Measurements from ENCODE around the gene MYO18B. TPM values are rescaled to one million over a fixed set of nuclear protein-coding genes. Genes with fewer than 3 reads are reported as not detected.
A peak's percentile ranks its signal among the peaks of the same experiment; 100 is the strongest.

Gene MYO18B
- total RNA-seq, 1 donor from 2014 or later, result 144 TPM

GRCh38 chr22:25996669-25997068 is 254.7 kb downstream of the MYO18B start:
- Histone ChIP-seq H3K9ac (ENCODE audit: low read depth in 1 of 3, low read length in 3 of 3) (no peak overlapping the region), H3K4me1 (ENCODE audit: control insufficient read depth in 3 of 3, insufficient read depth in 3 of 3, low read length in 3 of 3) (peaks cover 6 to 15% (median 12%) of the 10 kb centered on the region in 3 donors), H3K36me3 (ENCODE audit: control insufficient read depth in 3 of 3, insufficient read depth in 3 of 3, low read length in 3 of 3) (peaks cover 14 to 22% (median 21%) of the 10 kb centered on the region in 3 donors), H3K27ac (ENCODE audit: low read depth, low read length) (no peak overlapping the region), H3K4me3 (ENCODE audit: low read length in 3 of 3) (no peak overlapping the region), H3K27me3 (ENCODE audit: control insufficient read depth in 3 of 3, insufficient read depth in 3 of 3, low read length in 3 of 3) (no peaks in the 10 kb centered on the region), H3K9me3 (ENCODE audit: control insufficient read depth in 3 of 3, low read length in 3 of 3) (no peaks in the 10 kb centered on the region)

DNA sequence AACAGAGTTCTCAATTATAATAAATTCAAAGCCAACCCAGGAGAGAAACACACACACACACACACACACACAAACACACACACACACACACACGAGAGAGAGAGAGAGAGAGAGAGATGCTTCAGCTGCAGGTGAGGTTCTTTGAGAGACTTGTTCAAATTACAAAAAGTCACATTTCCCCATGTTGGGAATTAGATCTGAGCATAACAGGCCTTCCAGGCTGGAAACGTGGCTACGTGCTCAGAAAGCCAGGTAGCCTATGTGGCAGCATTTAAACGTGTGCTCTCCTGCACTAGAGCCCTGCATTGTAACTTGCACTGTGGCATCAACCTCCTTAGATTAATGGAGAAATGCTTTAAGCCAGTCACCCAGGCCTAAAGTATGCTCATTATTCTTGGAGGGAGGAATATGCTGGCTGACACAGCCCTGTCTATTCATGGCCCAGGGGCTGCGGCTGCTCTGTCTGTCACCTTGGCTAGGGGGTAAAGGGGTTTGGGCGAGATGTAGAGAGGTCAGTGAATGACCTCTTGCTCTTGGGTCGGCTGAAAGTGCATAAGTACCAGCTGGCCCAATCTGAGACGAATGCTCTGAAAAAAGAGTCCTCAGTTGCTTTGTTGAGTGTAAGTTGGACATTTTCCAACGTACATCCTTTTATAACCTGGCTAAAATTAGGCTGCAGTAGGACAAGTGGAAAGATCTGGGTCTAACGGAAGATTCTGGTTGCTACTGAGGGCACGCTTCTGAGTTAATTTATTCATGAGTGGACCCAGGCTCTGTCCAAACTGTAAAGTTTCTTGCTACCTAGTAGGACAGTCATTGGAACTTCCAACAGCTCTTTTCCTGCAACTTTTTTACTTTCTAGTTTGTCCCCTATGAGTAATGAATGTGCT is 256.1 kb downstream of the MYO18B start:
- Histone ChIP-seq H3K9me3 (ENCODE audit: control insufficient read depth in 3 of 3, low read length in 3 of 3) (no peaks in the 10 kb centered on the region), H3K4me3 (ENCODE audit: low read length in 3 of 3) (no peak overlapping the region), H3K9ac (ENCODE audit: low read depth in 1 of 3, low read length in 3 of 3) (no peak overlapping the region), H3K27me3 (ENCODE audit: control insufficient read depth in 3 of 3, insufficient read depth in 3 of 3, low read length in 3 of 3) (no peaks in the 10 kb centered on the region), H3K36me3 (ENCODE audit: control insufficient read depth in 3 of 3, insufficient read depth in 3 of 3, low read length in 3 of 3) (peaks cover 5 to 13% (median 13%) of the 10 kb centered on the region in 3 donors), H3K4me1 (ENCODE audit: control insufficient read depth in 3 of 3, insufficient read depth in 3 of 3, low read length in 3 of 3) (peaks cover 6 to 15% (median 12%) of the 10 kb centered on the region in 3 donors), H3K27ac (ENCODE audit: low read depth, low read length) (no peak overlapping the region)

- Histone ChIP-seq H3K9ac (ENCODE audit: low read depth in 1 of 3, low read length in 3 of 3) (no peak overlapping the region), H3K36me3 (ENCODE audit: control insufficient read depth in 3 of 3, insufficient read depth in 3 of 3, low read length in 3 of 3) (peaks cover 18 to 25% (median 22%) of the 10 kb centered on the region in 3 donors), H3K9me3 (ENCODE audit: control insufficient read depth in 3 of 3, low read length in 3 of 3) (no peaks in the 10 kb centered on the region), H3K27me3 (ENCODE audit: control insufficient read depth in 3 of 3, insufficient read depth in 3 of 3, low read length in 3 of 3) (no peaks in the 10 kb centered on the region), H3K27ac (ENCODE audit: low read depth, low read length) (no peak overlapping the region), H3K4me3 (ENCODE audit: low read length in 3 of 3) (no peak overlapping the region), H3K4me1 (ENCODE audit: control insufficient read depth in 3 of 3, insufficient read depth in 3 of 3, low read length in 3 of 3) (peaks cover 6 to 13% (median 9%) of the 10 kb centered on the region in 3 donors)
Observed at GRCh38 chr22:26002456-26002855, 260.5 kb downstream of the MYO18B start.

GRCh38 chr22:26004477-26004876 is 262.5 kb downstream of the MYO18B start:
- H3K27ac ChIP-seq (ENCODE audit: low read depth, low read length), result no peak overlapping the region
- no peak overlapping the region for H3K4me3 ChIP-seq (ENCODE audit: low read length in 3 of 3)
- no peaks in the 10 kb centered on the region for H3K27me3 ChIP-seq (ENCODE audit: control insufficient read depth in 3 of 3, insufficient read depth in 3 of 3, low read length in 3 of 3)
- no peak overlapping the region for H3K9ac ChIP-seq (ENCODE audit: low read depth in 1 of 3, low read length in 3 of 3)
- H3K36me3 ChIP-seq (ENCODE audit: control insufficient read depth in 3 of 3, insufficient read depth in 3 of 3, low read length in 3 of 3), result peaks cover 22 to 33% (median 29%) of the 10 kb centered on the region in 3 donors
- no peaks in the 10 kb centered on the region for H3K4me1 ChIP-seq (ENCODE audit: control insufficient read depth in 3 of 3, insufficient read depth in 3 of 3, low read length in 3 of 3)
- no peaks in the 10 kb centered on the region for H3K9me3 ChIP-seq (ENCODE audit: control insufficient read depth in 3 of 3, low read length in 3 of 3)

GRCh38 chr22:26008587-26008986 is 266.6 kb downstream of the MYO18B start:
- no peaks in the 10 kb centered on the region for H3K4me1 ChIP-seq (ENCODE audit: control insufficient read depth in 3 of 3, insufficient read depth in 3 of 3, low read length in 3 of 3)
- no peak overlapping the region for H3K9ac ChIP-seq (ENCODE audit: low read depth in 1 of 3, low read length in 3 of 3)
- no peak overlapping the region for H3K4me3 ChIP-seq (ENCODE audit: low read length in 3 of 3)
- H3K9me3 ChIP-seq (ENCODE audit: control insufficient read depth in 3 of 3, low read length in 3 of 3), result no peaks in the 10 kb centered on the region
- H3K27ac ChIP-seq (ENCODE audit: low read depth, low read length), result no peak overlapping the region
- peaks cover 16 to 24% (median 23%) of the 10 kb centered on the region in 3 donors for H3K36me3 ChIP-seq (ENCODE audit: control insufficient read depth in 3 of 3, insufficient read depth in 3 of 3, low read length in 3 of 3)
- H3K27me3 ChIP-seq (ENCODE audit: control insufficient read depth in 3 of 3, insufficient read depth in 3 of 3, low read length in 3 of 3), result no peaks in the 10 kb centered on the region

- Histone ChIP-seq H3K9ac (ENCODE audit: low read depth in 1 of 3, low read length in 3 of 3) (no peak overlapping the region), H3K27ac (ENCODE audit: low read depth, low read length) (no peak overlapping the region), H3K4me1 (ENCODE audit: control insufficient read depth in 3 of 3, insufficient read depth in 3 of 3, low read length in 3 of 3) (no peaks in the 10 kb centered on the region), H3K4me3 (ENCODE audit: low read length in 3 of 3) (no peak overlapping the region), H3K27me3 (ENCODE audit: control insufficient read depth in 3 of 3, insufficient read depth in 3 of 3, low read length in 3 of 3) (no peaks in the 10 kb centered on the region), H3K36me3 (ENCODE audit: control insufficient read depth in 3 of 3, insufficient read depth in 3 of 3, low read length in 3 of 3) (peaks cover 0 to 8% (median 3%) of the 10 kb centered on the region in 3 donors), H3K9me3 (ENCODE audit: control insufficient read depth in 3 of 3, low read length in 3 of 3) (no peaks in the 10 kb centered on the region)
Observed at GRCh38 chr22:26016916-26017315, 274.9 kb downstream of the MYO18B start.

DNA sequence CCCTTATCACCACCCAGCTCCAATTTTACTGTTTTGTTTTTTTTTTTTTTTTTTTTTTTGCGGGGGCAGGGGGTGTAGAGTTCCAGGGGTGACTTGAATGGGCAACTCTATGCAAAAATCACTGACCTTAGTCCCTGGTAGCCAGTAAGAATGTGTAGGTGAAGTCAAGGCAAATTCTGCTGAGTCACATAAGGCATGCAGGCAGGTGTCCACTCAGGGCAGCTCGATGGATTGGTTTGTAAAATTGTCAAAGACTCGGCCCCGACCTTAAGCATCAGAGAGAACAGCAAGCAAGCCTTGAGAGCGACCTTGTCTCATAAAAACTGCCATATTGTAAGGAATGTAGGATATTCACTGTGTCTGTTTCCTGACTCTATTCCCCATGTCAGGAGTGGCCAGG is 275.9 kb downstream of the MYO18B start:
- H3K4me3 ChIP-seq (ENCODE audit: low read length in 3 of 3), result no peak overlapping the region
- no peaks in the 10 kb centered on the region for H3K4me1 ChIP-seq (ENCODE audit: control insufficient read depth in 3 of 3, insufficient read depth in 3 of 3, low read length in 3 of 3)
- H3K36me3 ChIP-seq (ENCODE audit: control insufficient read depth in 3 of 3, insufficient read depth in 3 of 3, low read length in 3 of 3), result peaks cover 0 to 17% (median 6%) of the 10 kb centered on the region in 3 donors
- peak overlapping the region; percentile 15 for H3K27ac ChIP-seq (ENCODE audit: low read depth, low read length)
- no peaks in the 10 kb centered on the region for H3K27me3 ChIP-seq (ENCODE audit: control insufficient read depth in 3 of 3, insufficient read depth in 3 of 3, low read length in 3 of 3)
- no peak overlapping the region for H3K9ac ChIP-seq (ENCODE audit: low read depth in 1 of 3, low read length in 3 of 3)
- H3K9me3 ChIP-seq (ENCODE audit: control insufficient read depth in 3 of 3, low read length in 3 of 3), result no peaks in the 10 kb centered on the region

DNA sequence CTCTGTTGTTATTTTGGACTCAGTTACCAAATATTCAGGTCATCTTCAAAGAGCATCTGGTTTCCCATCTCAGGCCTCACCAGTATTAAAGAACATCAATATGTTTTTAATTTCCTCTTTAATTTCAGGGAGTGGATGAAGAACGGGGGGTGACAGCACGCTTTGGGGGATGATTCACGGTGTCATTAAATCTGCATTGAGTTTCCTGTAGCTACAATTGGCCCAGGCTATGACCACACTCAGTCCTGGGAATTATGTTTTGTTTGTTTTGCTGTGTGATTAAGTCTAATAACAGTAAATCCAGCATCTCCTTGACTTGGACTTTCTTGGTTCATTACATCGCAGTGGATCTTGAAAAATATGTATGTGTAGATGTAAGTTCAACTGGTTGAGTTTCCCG is 277.6 kb downstream of the MYO18B start:
- no peak overlapping the region for H3K9ac ChIP-seq (ENCODE audit: low read depth in 1 of 3, low read length in 3 of 3)
- no peak overlapping the region for H3K27ac ChIP-seq (ENCODE audit: low read depth, low read length)
- H3K4me3 ChIP-seq (ENCODE audit: low read length in 3 of 3), result no peak overlapping the region
- H3K4me1 ChIP-seq (ENCODE audit: control insufficient read depth in 3 of 3, insufficient read depth in 3 of 3, low read length in 3 of 3), result no peaks in the 10 kb centered on the region
- peaks cover 6 to 22% (median 6%) of the 10 kb centered on the region in 3 donors for H3K36me3 ChIP-seq (ENCODE audit: control insufficient read depth in 3 of 3, insufficient read depth in 3 of 3, low read length in 3 of 3)
- no peaks in the 10 kb centered on the region for H3K9me3 ChIP-seq (ENCODE audit: control insufficient read depth in 3 of 3, low read length in 3 of 3)
- H3K27me3 ChIP-seq (ENCODE audit: control insufficient read depth in 3 of 3, insufficient read depth in 3 of 3, low read length in 3 of 3), result no peaks in the 10 kb centered on the region

DNA sequence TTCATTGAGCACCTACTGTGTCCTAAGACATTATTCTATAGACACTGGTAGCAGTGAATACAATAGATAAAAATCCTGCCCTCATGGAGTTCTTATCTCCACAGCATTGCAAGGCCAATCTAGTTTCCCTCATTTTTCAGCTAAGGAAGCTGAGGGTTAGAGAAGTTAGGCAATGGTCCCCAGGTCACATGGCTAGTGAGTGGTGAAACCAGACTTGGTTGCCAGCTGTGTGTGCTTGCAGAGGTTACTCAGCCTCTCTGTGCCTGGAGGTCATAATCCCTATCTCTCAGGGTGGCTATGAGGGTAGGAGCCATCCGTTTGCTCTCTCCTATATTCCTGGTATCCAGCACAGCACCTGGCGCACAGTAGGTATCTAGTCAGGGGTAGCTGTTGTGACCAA is 279.5 kb downstream of the MYO18B start:
- H3K4me3 ChIP-seq (ENCODE audit: low read length in 3 of 3), result no peak overlapping the region
- no peak overlapping the region for H3K27ac ChIP-seq (ENCODE audit: low read depth, low read length)
- H3K9ac ChIP-seq (ENCODE audit: low read depth in 1 of 3, low read length in 3 of 3), result no peak overlapping the region
- no peaks in the 10 kb centered on the region for H3K4me1 ChIP-seq (ENCODE audit: control insufficient read depth in 3 of 3, insufficient read depth in 3 of 3, low read length in 3 of 3)
- H3K9me3 ChIP-seq (ENCODE audit: control insufficient read depth in 3 of 3, low read length in 3 of 3), result no peaks in the 10 kb centered on the region
- no peaks in the 10 kb centered on the region for H3K27me3 ChIP-seq (ENCODE audit: control insufficient read depth in 3 of 3, insufficient read depth in 3 of 3, low read length in 3 of 3)
- H3K36me3 ChIP-seq (ENCODE audit: control insufficient read depth in 3 of 3, insufficient read depth in 3 of 3, low read length in 3 of 3), result peaks cover 6 to 30% (median 10%) of the 10 kb centered on the region in 3 donors

DNA sequence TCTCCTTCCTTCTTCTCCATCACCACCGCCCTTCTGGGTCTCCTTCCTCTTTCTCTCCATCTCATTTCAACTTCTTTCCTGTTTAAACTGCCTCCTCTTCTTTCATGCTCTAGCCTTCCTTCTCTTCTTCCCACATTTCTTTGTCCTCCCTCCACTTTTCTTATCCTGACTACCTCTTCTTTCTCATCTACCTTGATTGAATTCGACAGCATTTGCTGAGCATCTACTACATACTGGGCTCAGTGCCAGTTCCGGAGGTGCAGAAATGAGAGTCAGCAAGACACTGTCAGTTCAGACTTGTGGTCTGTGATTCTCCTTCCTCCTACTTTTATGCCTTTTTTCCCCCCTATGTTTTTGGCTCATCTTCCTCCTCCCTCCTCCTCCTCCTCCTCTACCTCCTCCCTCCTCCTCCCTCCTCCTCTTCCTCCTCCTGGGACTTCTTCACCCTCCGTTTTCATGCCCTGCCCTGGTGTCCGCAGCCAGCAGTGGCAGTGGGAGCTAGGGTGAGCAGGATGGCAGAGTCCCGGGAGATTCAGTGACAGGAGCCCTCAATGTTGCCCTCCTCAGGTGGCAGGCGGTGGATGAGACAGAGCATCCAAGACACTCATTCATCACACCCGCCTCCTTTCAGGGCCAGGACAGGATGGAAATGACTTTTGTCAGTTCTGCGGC is 281.3 kb downstream of the MYO18B start:
- H3K27ac ChIP-seq (ENCODE audit: low read depth, low read length), result no peak overlapping the region
- no peak overlapping the region for H3K4me3 ChIP-seq (ENCODE audit: low read length in 3 of 3)
- no peaks in the 10 kb centered on the region for H3K9me3 ChIP-seq (ENCODE audit: control insufficient read depth in 3 of 3, low read length in 3 of 3)
- H3K36me3 ChIP-seq (ENCODE audit: control insufficient read depth in 3 of 3, insufficient read depth in 3 of 3, low read length in 3 of 3), result peaks cover 12 to 41% (median 21%) of the 10 kb centered on the region in 3 donors
- H3K27me3 ChIP-seq (ENCODE audit: control insufficient read depth in 3 of 3, insufficient read depth in 3 of 3, low read length in 3 of 3), result no peaks in the 10 kb centered on the region
- H3K4me1 ChIP-seq (ENCODE audit: control insufficient read depth in 3 of 3, insufficient read depth in 3 of 3, low read length in 3 of 3), result no peaks in the 10 kb centered on the region
- no peak overlapping the region for H3K9ac ChIP-seq (ENCODE audit: low read depth in 1 of 3, low read length in 3 of 3)
